ENCODE measurements around the gene DIAPH3. TPM values are rescaled to one million over a fixed set of nuclear protein-coding genes. Genes with fewer than 3 reads are reported as not detected.

The DIAPH3 gene
- total RNA-seq, 1 experiment from 2014 or later: 27.6 TPM

GRCh38 chr13:60120617-60121336 is 43.0 kb downstream of the DIAPH3 start:
- Mint-ChIP-seq H3K4me1 (no peaks in the 10 kb centered on the region), H3K27me3 (ENCODE audit: low read depth) (no peaks in the 10 kb centered on the region), H3K27ac (no peak overlapping the region), H3K36me3 (peaks cover 13% of the 10 kb centered on the region), H3K9me3 (peaks cover 10% of the 10 kb centered on the region; the same call in 1 of the 2 replicates), H3K4me3 (no peak overlapping the region)
- ChIA-PET POLR2A (no interaction called here), CTCF (interaction anchor here (1.2 kb wide), 1 partner anchor 206 kb away, joined by 3 read pairs; no protein-coding TSS in a partner anchor)
- TF ChIP-seq ELF4 (CRISPR knock-in tag; IDR thresholded peaks at IDR 0.05; ENCODE audit: low read depth) (no peak), IRF1 (CRISPR knock-in tag; IDR thresholded peaks at IDR 0.05) (no peak), OVOL2 (CRISPR knock-in tag; IDR thresholded peaks at IDR 0.05; ENCODE audit: borderline replicate concordance) (no peak), ZNF232 (CRISPR knock-in tag; IDR thresholded peaks at IDR 0.05) (no peak), ATF2 (CRISPR knock-in tag; IDR thresholded peaks at IDR 0.05; ENCODE audit: borderline replicate concordance, low read depth) (no peak), NFYB (CRISPR knock-in tag; conservative IDR thresholded peaks at IDR 0.05; ENCODE audit: low read depth) (no peak), ATF3 (CRISPR knock-in tag; conservative IDR thresholded peaks at IDR 0.05) (no peak), PRRX2 (CRISPR knock-in tag; IDR thresholded peaks at IDR 0.05) (no peak), ERG (CRISPR knock-in tag; IDR thresholded peaks at IDR 0.05) (no peak)
- ATAC-seq (no peak), DNase-seq (ENCODE audit: low spot score) (no peak)

GRCh38 chr13:60118696-60119400 is 44.9 kb downstream of the DIAPH3 start:
- TF ChIP-seq PREB (CRISPR knock-in tag; IDR thresholded peaks at IDR 0.05; ENCODE audit: borderline replicate concordance): no peak
- Mint-ChIP-seq H3K9me3 (peaks cover 20% of the 10 kb centered on the region), H3K4me3 (no peak overlapping the region), H3K36me3 (peaks cover 23% of the 10 kb centered on the region), H3K27me3 (ENCODE audit: low read depth) (no peaks in the 10 kb centered on the region), H3K4me1 (no peaks in the 10 kb centered on the region), H3K27ac (peak overlapping the region; percentile 5; the same call in 1 of the 2 replicates)
- ChIA-PET POLR2A (interaction anchor here (1.1 kb wide), 1 partner anchor 46 kb away, joined by 4 read pairs; no protein-coding TSS in a partner anchor), CTCF (no interaction called here)
- ATAC-seq (no peak), DNase-seq (ENCODE audit: low spot score) (no peak)

GRCh38 chr13:60114499-60115028 is 49.2 kb downstream of the DIAPH3 start:
- CTCF ChIA-PET: no interaction called here
- no peak for ATAC-seq
- peaks cover 30% of the 10 kb centered on the region for H3K36me3 Mint-ChIP-seq
- peaks cover 20% of the 10 kb centered on the region for H3K9me3 Mint-ChIP-seq
- no peaks in the 10 kb centered on the region for H3K4me1 Mint-ChIP-seq
- no peak for DNase-seq (ENCODE audit: low spot score)
- POLR2A ChIA-PET: no interaction called here
- H3K27me3 Mint-ChIP-seq (ENCODE audit: low read depth): no peaks in the 10 kb centered on the region
- no peak overlapping the region for H3K4me3 Mint-ChIP-seq
- no peak for TF ChIP-seq ZSCAN18 (CRISPR knock-in tag; IDR thresholded peaks at IDR 0.05)
- peak; percentile 91 for TF ChIP-seq ZNF317 (CRISPR knock-in tag; IDR thresholded peaks at IDR 0.05; ENCODE audit: borderline replicate concordance, low read depth)
- no peak overlapping the region for H3K27ac Mint-ChIP-seq

All from WTC11 (cell line).